Fibroblast of mammary gland (primary cell): ENCODE measurements around the gene MSLN.

Experiments used
- DNase-seq: peaks from one replicate; pipeline ENCODE4 v3.0.0-alpha.2; 2010; ENCODE audit warnings: low read depth
- H3K4me3 ChIP-seq: 2 replicates; pipeline ENCODE4 v1.5.1; 2011; ENCODE audit warnings: low read depth, mild to moderate bottlenecking, low read length, moderate library complexity; ENCODE audit not compliant: control insufficient read depth
- TF ChIP-seq, protein P1 (sequence below): conservative IDR thresholded peaks from 2 replicates; pipeline ENCODE4 v1.5.1; 2011; ENCODE audit warnings: low read depth, low read length, inconsistent platforms; ENCODE audit not compliant: control insufficient read depth, insufficient read depth

Gene MSLN

DNA sequence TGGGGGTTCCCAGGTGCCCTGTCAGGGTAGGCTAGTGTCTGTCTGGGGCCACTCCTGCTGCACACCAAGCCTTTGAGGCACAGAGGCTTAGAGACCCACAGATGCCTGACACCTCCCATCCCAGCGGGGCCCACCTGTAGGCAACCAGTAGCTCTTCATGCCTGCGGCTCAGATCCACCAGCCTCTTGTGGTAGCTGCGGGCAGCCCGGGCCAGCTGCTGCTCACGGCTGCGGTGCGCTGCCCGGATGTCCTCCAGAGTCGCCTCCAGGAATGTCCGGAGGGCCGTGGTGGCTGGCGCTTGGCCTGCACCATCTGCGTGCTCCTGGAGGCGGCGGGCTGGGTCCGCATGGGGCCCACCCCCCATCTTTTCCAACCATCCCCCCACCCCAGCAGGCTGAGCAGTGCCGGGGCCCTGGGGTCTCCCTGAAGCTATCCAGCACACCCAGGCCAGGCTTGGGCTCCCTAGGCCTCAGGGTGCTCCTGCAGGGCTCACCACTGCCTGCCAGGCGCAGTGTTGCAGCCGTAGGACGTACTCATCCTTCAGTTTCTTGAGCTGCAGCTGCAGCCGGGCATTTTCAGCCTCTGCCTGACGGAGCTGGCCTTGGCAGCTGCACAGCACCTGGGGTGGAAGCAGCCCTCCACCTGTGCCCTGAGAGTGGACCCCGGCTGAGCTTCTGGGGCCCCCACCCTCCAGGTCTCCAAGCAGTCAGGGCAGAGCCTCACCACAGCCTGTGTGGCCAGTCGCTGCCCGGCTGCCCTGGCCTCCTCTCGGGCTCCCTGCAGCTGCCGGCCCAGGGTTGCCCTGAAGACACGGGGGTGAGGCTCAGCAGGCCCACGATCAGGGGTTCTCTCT is 36.1 kb upstream of the MSLN start:
- no peak for DNase-seq
- TF ChIP-seq, protein P1, sequence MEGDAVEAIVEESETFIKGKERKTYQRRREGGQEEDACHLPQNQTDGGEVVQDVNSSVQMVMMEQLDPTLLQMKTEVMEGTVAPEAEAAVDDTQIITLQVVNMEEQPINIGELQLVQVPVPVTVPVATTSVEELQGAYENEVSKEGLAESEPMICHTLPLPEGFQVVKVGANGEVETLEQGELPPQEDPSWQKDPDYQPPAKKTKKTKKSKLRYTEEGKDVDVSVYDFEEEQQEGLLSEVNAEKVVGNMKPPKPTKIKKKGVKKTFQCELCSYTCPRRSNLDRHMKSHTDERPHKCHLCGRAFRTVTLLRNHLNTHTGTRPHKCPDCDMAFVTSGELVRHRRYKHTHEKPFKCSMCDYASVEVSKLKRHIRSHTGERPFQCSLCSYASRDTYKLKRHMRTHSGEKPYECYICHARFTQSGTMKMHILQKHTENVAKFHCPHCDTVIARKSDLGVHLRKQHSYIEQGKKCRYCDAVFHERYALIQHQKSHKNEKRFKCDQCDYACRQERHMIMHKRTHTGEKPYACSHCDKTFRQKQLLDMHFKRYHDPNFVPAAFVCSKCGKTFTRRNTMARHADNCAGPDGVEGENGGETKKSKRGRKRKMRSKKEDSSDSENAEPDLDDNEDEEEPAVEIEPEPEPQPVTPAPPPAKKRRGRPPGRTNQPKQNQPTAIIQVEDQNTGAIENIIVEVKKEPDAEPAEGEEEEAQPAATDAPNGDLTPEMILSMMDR = no peak
- no peak overlapping the region for H3K4me3 ChIP-seq

GRCh38 chr16:725041-725376 is 35.5 kb upstream of the MSLN start:
- TF ChIP-seq, protein P1 = no peak
- H3K4me3 ChIP-seq = no peak overlapping the region
- no peak for DNase-seq

DNA sequence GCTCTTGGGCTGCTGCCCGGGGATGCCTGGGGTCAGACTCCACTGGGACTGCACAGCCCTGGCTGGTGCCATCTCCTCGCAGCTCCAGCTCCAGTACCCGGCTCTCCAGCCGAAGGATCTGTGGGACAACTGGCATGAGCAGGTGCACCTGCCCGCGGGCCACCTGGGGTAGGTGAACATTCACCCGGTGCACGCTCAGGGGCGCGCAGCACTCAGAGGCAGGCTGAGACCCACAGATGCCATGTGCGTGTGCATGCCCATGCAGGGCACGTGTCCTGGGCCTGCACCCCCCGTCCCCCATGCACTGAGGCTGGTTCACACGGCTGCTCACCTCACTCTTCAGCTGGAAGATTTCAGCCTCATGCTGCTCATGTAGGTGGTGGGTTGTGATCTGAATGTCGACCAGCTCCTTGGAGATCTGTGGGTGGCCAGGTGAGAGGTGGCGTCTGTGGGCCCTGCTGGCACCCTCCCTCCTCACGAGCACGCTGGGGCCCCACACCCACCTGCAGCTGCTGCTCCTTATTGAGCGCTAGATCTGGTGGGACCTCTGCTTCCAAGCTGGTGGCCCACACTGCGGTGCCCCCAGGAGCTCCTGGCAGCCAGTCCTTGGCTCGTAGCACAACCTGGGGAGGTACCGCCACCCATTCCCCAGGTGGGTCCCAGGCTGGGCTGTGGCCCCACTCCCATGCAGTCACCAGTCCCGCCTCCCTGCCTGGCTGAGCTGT is 34.9 kb upstream of the MSLN start:
- DNase-seq = no peak
- TF ChIP-seq, protein P1 = no peak
- no peak overlapping the region for H3K4me3 ChIP-seq

GRCh38 chr16:726188-726437 is 34.4 kb upstream of the MSLN start:
- TF ChIP-seq, protein P1 = no peak
- H3K4me3 ChIP-seq = no peak overlapping the region
- no peak for DNase-seq

- DNase-seq = peak; percentile 32
- TF ChIP-seq, protein P1 = no peak
- H3K4me3 ChIP-seq = peak within 1 kb of the TSS; percentile 47
These were observed 33.9 kb upstream of the MSLN start, which contains the start of the genes CCDC78 and HAGHL for GRCh38 chr16:726438-727290. Gene CCDC78 (minus strand): TSS chr16:726443. CDS start chr16:726367, 76 bp downstream. Gene HAGHL (plus strand): TSS chr16:727106. CDS start chr16:727510, 404 bp downstream.

DNA sequence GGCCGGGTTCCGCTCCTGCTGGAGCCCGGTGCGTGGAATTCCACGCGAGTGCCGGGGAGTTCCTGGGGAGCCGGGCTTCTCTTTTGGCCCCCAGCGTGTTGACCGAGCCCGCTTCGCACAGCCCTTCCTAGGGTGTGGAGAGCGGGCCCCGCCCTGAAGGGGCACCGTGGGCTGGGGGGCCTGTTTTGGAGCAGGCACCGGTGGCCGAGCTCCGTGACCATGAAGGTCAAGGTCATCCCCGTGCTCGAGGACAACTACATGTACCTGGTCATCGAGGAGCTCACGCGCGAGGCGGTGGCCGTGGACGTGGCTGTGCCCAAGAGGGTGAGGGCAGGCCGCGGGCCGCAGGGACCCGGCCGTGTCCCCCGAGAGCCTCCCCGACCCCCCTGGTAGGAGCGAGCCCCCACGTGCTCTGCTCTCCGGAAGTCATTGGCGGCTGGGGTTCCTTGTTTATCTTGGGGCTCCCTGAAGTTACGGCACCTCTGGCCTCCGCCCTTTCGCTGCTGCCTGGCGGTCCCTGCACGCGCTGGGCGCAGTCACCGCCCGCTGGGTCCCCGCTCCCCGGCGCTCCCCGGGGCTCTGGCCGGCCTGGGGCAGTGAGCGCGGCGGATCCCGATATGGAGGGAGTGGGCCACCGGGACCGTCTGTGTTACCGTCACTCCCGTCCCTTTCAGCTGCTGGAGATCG is 33.1 kb upstream of the MSLN start:
- DNase-seq = no peak
- TF ChIP-seq, protein P1 = no peak
- peak overlapping the region; percentile 47 for H3K4me3 ChIP-seq
